Thymus (tissue), 11 donors: ENCODE data around the gene ZNF771. TPM values are rescaled to one million over a fixed set of nuclear protein-coding genes. Genes with fewer than 3 reads are reported as not detected.

Source experiments
- DNase-seq, 9 donors: peaks; one replicate each; pipeline ENCODE4 v3.0.0-alpha.2; 2013; ENCODE audit warnings: low spot score in 9 of 9, low read depth in 6 of 9, missing footprints in 1 of 9
- H3K27ac ChIP-seq, 2 donors: one replicate each; pipeline ENCODE4 v1.5.1; 2013; ENCODE audit warnings: control low read depth in 1 of 2, low read depth in 1 of 2, low read length in 1 of 2, mild to moderate bottlenecking in 1 of 2, moderate library complexity in 1 of 2
- H3K27me3 ChIP-seq, 2 donors: one replicate each; pipeline ENCODE4 v1.5.1; 2013; ENCODE audit warnings: low read length in 1 of 2; ENCODE audit not compliant: control insufficient read depth in 2 of 2, insufficient read depth in 1 of 2
- H3K36me3 ChIP-seq, 2 donors: one replicate each; pipeline ENCODE4 v1.5.1; 2013; ENCODE audit warnings: low read length in 1 of 2, mild to moderate bottlenecking in 1 of 2, moderate library complexity in 1 of 2; ENCODE audit not compliant: control insufficient read depth in 2 of 2, insufficient read depth in 2 of 2
- H3K4me1 ChIP-seq, 2 donors: one replicate each; pipeline ENCODE4 v1.5.1; 2013; ENCODE audit warnings: low read length in 2 of 2; ENCODE audit not compliant: control insufficient read depth in 2 of 2, insufficient read depth in 2 of 2
- H3K4me3 ChIP-seq, 2 donors: one replicate each; pipeline ENCODE4 v1.5.1; 2013; ENCODE audit warnings: low read length in 2 of 2, control low read depth in 1 of 2, mild to moderate bottlenecking in 1 of 2
- H3K9me3 ChIP-seq, 2 donors: one replicate each; pipeline ENCODE4 v1.5.1; 2013; ENCODE audit warnings: low read length in 1 of 2, mild to moderate bottlenecking in 1 of 2; ENCODE audit not compliant: control insufficient read depth in 2 of 2, insufficient read depth in 1 of 2
- WGBS: extraction: QIAGEN DNeasy Blood & Tissue Kit; methylation state at CpG from one replicate; pipeline ENCODE4 v1.1.7; 2013; 5-methylcytosine and 5-hydroxymethylcytosine counted together
- polyA plus RNA-seq: library from polyadenylated mRNA; stranded (reverse); fragments of 200-250 nt; gene quantifications from one replicate; pipeline ENCODE4 v1.2.3, GENCODE V29; 2013
- total RNA-seq: library from RNA; stranded (reverse); fragments of 120-200 nt; gene quantifications from one replicate; pipeline ENCODE4 v1.2.4, GENCODE V29; 2013
- donor health status: healthy.

ZNF771 gene
- total and polyA plus RNA-seq, 2 donors: 3.7 to 4.1 TPM

- peaks cover 40 to 72% of the 10 kb centered on the region in 2 donors for H3K4me1 ChIP-seq
- H3K36me3 ChIP-seq: peaks cover 0 to 13% of the 10 kb centered on the region in 2 donors
- H3K9me3 ChIP-seq: peaks cover 2 to 7% of the 10 kb centered on the region in 2 donors
- peak overlapping the region; percentile 92 to 100 for H3K27ac ChIP-seq
- 36% methylated on average over 27 of the region's 27 CpGs for WGBS
- no peaks in the 10 kb centered on the region for H3K27me3 ChIP-seq
- H3K4me3 ChIP-seq: peak overlapping the region; percentile 57 to 61
- no peak for DNase-seq
These were observed 28.1 kb upstream of the ZNF771 start for GRCh38 chr16:30379158-30379783.

GRCh38 chr16:30380072-30380802 lies 27.2 kb upstream of the ZNF771 start:
- WGBS: 96% methylated on average over 4 of the region's 4 CpGs
- H3K27ac ChIP-seq: peak overlapping the region; percentile 47 to 100
- no peak for DNase-seq

DNA sequence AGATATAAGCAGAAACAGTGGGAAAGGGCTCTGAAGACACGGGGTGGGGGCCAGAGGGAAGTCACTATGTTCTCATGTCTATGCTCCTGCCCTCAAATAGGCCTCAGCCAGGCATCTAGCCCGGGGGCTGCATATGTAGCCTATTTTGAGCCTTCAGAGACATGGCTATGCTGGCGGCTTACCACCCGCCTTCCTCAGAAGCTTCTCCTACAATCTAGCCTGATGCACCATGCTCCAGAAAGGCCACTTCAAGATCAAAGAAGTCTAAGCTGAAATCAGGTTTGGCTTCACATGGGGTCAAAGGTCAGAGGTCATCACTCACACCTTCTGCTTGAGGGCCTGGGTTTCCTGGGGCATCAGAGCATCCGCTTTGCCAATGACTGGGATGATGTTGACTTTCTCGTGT lies 26.6 kb upstream of the ZNF771 start:
- peaks cover 2 to 7% of the 10 kb centered on the region in 2 donors for H3K9me3 ChIP-seq
- peak in 1 of 9 donors; percentile 42 for DNase-seq
- H3K4me3 ChIP-seq: peak overlapping the region in 1 of 2 donors; percentile 71
- WGBS: 92% methylated on average over 6 of the region's 6 CpGs
- peaks cover 0 to 13% of the 10 kb centered on the region in 2 donors for H3K36me3 ChIP-seq
- no peaks in the 10 kb centered on the region for H3K27me3 ChIP-seq
- H3K27ac ChIP-seq: peak overlapping the region; percentile 46 to 100
- H3K4me1 ChIP-seq: peaks cover 40 to 72% of the 10 kb centered on the region in 2 donors

More at GRCh38 chr16:30380072-30380802, 27.2 kb upstream of the ZNF771 start:
- H3K4me3 ChIP-seq: no peak overlapping the region
- no peaks in the 10 kb centered on the region for H3K27me3 ChIP-seq
- H3K36me3 ChIP-seq: peaks cover 0 to 13% of the 10 kb centered on the region in 2 donors
- peaks cover 40 to 72% of the 10 kb centered on the region in 2 donors for H3K4me1 ChIP-seq
- peaks cover 2 to 7% of the 10 kb centered on the region in 2 donors for H3K9me3 ChIP-seq

DNA sequence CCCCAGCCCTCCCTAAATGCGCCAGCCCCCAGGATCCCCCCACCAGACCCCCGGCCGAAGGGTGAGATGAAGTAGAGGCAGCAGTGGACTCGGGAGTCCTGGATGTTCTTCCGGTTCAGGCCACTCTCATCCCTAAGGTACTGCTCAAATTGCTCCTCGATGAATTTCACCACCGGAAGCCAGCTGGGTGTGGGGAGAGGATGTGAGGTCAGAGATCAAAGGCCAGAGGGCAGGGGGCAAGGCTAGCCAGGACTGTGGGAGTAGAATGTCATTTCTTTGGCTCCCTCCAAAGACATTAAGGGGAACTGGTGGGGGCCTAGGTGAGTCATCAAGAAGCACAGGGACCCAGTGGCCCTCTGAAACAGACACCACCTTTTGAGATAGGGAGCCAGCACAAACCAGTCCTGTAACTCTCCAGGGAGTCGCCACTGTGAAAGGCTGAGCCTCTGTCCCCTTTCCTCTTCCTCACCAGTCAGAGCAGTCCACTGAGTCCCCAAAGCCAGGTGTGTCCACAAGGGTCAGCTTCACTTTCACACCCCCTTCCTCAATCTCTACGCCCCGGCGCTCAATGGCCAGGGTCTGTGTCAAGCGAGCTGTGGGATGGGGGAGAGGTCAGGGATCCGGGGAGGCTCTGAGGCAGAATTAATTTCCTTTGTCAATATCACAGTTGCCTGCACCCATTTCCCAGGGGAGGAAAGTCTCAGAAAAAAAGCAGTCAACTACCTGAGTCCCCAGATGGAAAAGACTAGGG lies 25.9 kb upstream of the ZNF771 start:
- H3K4me3 ChIP-seq: peak overlapping the region; percentile 71 to 74
- peaks cover 2 to 7% of the 10 kb centered on the region in 2 donors for H3K9me3 ChIP-seq
- H3K27me3 ChIP-seq: no peaks in the 10 kb centered on the region
- WGBS: 92% methylated on average over 13 of the region's 13 CpGs
- H3K27ac ChIP-seq: peak overlapping the region; percentile 97 to 100
- DNase-seq: peak in 1 of 9 donors; percentile 41
- H3K4me1 ChIP-seq: peaks cover 40 to 72% of the 10 kb centered on the region in 2 donors
- peaks cover 0 to 10% of the 10 kb centered on the region in 2 donors for H3K36me3 ChIP-seq

- H3K4me1 ChIP-seq: peaks cover 33 to 64% of the 10 kb centered on the region in 2 donors
- peak within 1 kb of the TSS; percentile 97 to 100 for H3K27ac ChIP-seq
- no peaks in the 10 kb centered on the region for H3K27me3 ChIP-seq
- peaks cover 0 to 10% of the 10 kb centered on the region in 2 donors for H3K36me3 ChIP-seq
- DNase-seq: peak in 8 of 9 donors; percentile 75 to 93 (median 80)
- H3K9me3 ChIP-seq: peaks cover 2 to 7% of the 10 kb centered on the region in 2 donors
- 6% methylated on average over 12 of the region's 12 CpGs for WGBS
- H3K4me3 ChIP-seq: peak within 1 kb of the TSS; percentile 71 to 74
These were observed 25.1 kb upstream of the ZNF771 start, which contains the start of gene SEPTIN1 for GRCh38 chr16:30382111-30382881. Gene SEPTIN1 (minus strand): TSS chr16:30382561. CDS start chr16:30382542, 19 bp downstream.

DNA sequence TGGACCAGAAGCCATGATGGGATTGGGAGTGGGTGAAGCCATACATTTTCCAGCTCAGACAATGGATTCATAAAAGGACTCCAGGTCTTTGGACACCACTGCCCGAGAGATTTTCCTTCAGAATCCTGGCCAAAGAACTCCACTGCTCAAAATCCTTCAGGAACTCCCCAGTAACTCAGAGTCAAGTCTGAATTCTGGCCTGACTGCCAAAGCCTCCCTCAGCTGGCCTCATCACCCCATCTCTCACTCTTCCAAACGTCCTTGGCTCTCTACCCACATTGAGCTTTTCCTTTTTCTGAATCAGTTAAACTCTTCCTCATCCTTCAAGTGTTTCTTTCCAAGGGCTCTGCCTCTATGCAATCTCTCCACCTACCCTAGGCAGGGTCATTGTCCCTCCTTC lies 23.9 kb upstream of the ZNF771 start:
- no peak overlapping the region for H3K4me3 ChIP-seq
- H3K27ac ChIP-seq: peak overlapping the region; percentile 97 to 100
- H3K4me1 ChIP-seq: peaks cover 33 to 54% of the 10 kb centered on the region in 2 donors
- no peaks in the 10 kb centered on the region for H3K27me3 ChIP-seq
- DNase-seq: no peak
- peaks cover under 1 to 7% of the 10 kb centered on the region in 2 donors for H3K9me3 ChIP-seq
- H3K36me3 ChIP-seq: peaks cover 0 to 10% of the 10 kb centered on the region in 2 donors
- 90% methylated on average over 2 of the region's 2 CpGs for WGBS

DNA sequence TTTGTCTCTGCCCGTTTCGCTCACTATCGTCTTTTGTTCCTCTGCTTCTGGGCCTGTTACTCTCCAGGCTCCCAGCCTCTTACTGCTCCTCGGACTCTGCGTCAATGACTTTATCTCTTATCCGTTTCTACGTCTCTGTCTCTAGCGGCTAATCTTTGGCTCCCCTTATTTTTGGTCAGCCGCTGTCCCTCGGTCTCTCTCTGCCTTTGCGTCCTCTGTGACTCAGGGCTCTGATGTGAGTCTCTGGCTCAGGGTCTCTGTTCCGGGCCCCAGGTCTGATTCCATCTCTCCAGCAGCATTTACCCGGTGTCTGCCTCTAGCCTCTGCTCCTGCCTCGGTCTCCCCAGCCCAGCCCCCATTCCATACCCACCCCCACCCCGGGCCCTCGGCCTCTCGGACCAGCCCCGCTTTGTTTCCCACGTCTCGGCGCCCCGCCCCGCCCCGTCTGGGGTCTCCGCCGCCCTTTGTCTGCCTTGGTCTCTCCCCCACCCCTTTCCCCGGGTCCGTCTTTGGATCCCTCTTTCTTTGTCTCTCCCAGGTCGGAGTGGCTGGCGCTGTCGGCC lies 12.7 kb upstream of the ZNF771 start:
- Histone ChIP-seq H3K36me3 (peaks cover 16 to 18% of the 10 kb centered on the region in 2 donors), H3K27me3 (peaks cover 0 to 2% of the 10 kb centered on the region in 2 donors), H3K4me3 (peak overlapping the region; percentile 92 to 99), H3K4me1 (peaks cover 17 to 42% of the 10 kb centered on the region in 2 donors), H3K27ac (peak overlapping the region; percentile 59 to 85), H3K9me3 (peaks cover 0 to 4% of the 10 kb centered on the region in 2 donors)
- DNase-seq: peak in 1 of 9 donors; percentile 58
- WGBS: 24% methylated on average over 31 of the region's 31 CpGs
